ENCODE measurements around the gene BCR.
"Not testable (repeated sequence)": the region's sequence is repeated elsewhere in the genome, so short reads cannot be mapped to it uniquely, and the experiment has no call there.

BCR gene

GRCh38 chr22:23291806-23292452 is 111.6 kb downstream of the BCR start:
- no peak for DNase-seq

GRCh38 chr22:23292453-23293350 is 112.4 kb downstream of the BCR start:
- DNase-seq = no peak

DNA sequence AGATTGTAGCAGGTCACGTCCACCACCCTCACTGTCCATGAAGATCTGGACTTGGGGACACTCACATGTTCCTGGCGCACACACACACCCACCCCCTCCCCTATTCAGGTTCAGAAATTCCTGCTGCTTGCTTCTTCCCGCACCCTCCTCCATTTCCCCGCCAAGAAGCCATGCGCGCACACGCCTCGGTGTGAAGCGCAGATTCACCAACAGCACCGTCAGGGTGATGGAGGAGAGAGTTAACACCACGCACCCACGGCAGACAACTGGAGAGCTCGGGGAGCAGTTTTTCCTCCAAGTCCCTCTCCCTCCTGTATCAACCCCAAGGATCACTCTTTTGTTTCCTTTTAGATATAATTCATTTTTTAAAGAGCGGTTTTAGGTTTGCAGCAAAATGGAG is 113.4 kb downstream of the BCR start:
- no peak for DNase-seq

GRCh38 chr22:23294221-23294620 is 113.9 kb downstream of the BCR start:
- DNase-seq = no peak

GRCh38 chr22:23300476-23300875 is 120.2 kb downstream of the BCR start:
- no peak for DNase-seq

DNA sequence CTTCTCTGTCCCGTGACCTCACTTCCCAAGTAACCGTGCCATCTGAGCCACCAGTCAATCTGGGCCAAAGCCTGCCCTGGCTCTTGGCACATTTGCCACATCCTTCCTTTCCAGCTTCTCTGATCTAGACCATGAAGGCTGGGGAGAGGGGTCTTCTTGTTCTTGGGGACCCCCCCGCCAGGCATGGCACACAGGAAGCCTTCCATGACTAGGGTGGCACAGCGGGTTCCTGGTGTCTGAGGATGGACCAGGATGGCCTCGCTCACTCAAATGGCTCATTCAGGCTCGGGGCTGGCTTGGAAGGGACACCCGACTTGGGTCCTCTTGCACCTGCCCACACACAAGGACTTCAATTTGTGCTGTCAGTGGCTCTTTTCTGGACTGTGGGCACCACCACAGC is 121.3 kb downstream of the BCR start:
- DNase-seq = no peak

GRCh38 chr22:23302171-23303002 is 122.1 kb downstream of the BCR start:
- no peak for DNase-seq

- DNase-seq = no peak
These were observed 125.1 kb downstream of the BCR start for GRCh38 chr22:23305321-23305910.

- no peak for DNase-seq
These were observed 125.6 kb downstream of the BCR start for GRCh38 chr22:23305922-23306374.

DNA sequence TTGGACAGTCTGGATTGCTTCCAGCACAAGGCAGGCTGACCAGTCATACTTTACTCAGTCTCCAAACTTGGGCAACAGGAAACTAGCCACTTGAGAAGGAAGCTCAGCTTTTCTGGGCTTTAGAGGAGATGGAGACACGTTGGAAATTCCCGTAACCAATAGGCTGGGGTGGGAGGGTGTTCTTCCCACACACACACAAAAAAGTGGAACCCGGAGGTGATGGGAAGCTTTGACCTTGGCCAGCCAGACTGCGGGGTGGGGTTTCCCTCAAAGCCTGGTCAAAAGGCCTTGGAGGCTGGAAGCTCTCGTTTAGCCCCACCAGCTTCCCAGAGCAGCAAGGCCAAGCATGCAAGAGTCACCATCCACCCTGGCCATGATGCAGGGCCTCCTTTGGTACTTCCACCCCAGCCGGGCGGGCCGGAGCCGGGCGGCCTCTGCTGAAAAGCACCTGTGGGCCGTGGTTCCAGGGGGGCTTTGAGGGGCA is 126.2 kb downstream of the BCR start:
- DNase-seq = no peak

DNA sequence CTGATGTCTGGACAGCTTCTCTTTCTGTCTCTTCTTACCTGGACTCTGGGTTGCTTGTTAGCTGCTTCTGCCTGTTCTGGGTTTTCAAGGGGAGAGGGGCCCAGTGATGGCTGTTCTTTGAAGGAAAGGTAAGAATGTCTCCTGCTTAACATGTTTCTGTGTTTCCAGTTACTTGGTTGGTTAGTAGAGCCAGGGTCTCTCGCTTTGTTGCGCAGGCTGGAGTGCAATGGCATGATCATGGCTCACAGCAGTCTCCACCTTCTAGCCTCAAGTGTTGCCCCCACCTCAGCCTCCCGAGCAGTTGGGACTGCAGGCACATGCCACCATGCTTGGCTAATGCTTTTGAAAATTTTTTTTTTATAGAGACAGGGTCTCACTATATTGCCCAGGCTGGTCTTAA is 126.6 kb downstream of the BCR start:
- DNase-seq = no peak

DNA sequence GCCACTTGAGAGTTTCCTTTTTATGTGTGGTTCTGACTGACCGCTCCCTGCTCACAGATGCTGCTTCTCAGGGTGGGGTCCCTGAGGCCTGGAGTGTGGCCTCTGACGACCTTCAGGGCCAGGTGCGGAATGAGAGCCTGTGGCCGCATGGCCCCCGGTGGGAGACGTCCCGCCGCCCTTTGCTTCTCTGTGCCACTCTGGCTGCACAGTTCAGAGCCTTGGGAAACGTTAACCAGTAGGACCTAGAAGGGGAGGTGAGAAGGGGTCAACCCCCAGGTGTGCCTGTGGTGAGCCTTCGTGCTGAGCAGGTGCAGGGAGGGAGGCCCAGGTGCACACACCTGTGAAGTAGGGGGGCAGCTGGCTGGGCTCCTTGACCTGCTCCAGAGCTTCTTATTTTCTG is 127.2 kb downstream of the BCR start:
- DNase-seq = not testable (repeated sequence)

DNA sequence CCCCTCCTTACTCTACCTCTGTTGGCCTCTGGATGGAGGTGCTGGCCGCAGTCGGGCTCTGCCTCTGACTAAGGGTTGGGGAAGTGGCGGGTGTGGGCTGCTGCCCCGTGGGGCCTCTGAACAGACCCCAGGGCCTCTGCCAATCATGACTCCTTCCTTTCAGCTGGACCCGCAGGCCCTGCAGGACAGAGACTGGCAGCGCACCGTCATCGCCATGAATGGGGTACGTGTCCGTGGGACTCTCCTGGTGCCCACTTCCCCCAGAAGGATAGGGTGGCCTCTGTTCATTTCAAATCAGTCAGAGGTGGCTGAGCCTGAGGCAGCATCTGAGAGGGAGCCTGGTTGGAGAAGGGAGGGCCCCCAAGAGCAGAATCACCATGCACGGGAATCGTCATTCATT is 129.0 kb downstream of the BCR start:
- DNase-seq = not testable (repeated sequence)

- DNase-seq = not testable (repeated sequence)
These were observed 130.3 kb downstream of the BCR start for GRCh38 chr22:23310443-23311097.

GRCh38 chr22:23311635-23312420 is 131.5 kb downstream of the BCR start:
- not testable (repeated sequence) for DNase-seq

GRCh38 chr22:23313791-23314567 is 133.7 kb downstream of the BCR start:
- no peak for DNase-seq

DNA sequence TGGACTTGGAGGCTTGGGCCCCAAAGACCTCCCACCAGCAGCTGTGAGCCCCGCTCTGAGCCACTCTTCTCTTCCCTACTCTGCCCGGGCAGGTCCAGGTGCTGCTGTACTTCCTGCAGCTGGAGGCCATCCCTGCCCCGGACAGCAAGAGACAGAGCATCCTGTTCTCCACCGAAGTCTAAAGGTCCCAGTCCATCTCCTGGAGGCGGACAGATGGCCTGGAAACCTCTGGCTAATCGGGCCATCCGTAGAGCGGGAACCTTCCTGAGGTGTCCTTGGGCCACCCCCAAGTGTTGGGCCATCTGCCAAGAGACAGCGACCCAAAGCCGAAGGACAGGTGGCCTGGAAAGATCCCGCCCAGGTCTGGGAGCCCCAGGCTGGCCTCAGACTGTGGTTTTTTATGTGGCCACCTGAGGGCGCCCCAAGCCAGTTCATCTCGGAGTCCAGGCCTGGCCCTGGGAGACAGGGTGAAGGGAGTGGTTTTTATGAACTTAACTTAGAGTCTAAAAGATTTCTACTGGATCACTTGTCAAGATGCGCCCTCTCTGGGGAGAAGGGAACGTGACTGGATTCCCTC is 135.1 kb downstream of the BCR start:
- no peak for DNase-seq

GRCh38 chr22:23316596-23316995 is 136.3 kb downstream of the BCR start:
- DNase-seq = not testable (repeated sequence)

DNA sequence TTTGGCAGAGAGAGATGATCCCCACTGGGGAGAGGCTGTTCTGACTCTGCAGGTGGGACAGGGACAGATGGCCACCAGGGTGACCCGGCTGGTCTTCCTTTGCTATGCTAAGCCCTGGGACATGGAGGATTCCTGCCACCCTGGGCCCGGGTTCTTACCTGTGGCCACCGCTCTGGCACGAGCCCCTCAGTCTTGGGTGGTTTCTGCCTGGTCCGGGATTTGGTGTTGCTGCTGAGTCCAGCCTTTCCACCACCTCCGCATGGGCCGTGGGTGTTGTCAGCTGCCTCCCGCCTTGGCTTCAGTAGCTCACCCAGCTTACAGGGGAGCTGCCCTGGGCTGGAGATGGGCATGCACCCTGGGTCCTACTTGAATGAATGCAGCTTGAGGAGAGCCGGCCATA is 138.0 kb downstream of the BCR start:
- DNase-seq = not testable (repeated sequence)

DNA sequence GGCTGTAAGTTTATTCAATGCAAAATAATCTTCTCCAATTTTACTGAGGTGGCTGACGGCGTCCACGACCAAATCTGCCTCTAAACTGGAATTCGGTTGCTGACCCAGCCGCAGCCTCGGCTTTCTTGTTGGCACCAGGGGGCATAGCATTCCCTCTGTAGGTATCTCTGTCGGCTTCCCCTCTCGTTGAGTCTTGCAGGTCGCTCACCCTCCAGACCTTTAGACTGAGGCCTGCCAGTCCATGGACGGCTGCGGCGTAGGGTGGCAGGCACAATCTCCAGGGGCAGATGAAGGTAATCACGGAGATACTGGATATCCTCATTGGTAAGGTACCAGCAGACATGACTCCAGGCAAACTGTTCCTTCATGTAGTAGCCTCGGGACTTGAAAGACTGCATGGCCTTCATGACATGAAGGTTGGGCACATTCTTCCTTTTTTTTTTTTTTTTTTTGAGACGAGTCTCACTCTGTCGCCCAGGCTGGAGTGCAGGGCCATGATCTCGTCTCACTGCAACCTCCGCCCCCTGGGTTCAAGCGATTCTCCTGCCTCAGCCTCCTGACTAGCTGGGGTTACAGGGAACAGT is 142.3 kb downstream of the BCR start:
- DNase-seq = not testable (repeated sequence)
